ENCODE measurements around the gene COPG2.
"Not testable (repeated sequence)": the region's sequence is repeated elsewhere in the genome, so short reads cannot be mapped to it uniquely, and the experiment has no call there.

The COPG2 gene

GRCh38 chr7:130554481-130554880 is 114.1 kb downstream of the COPG2 start:
- no peak for DNase-seq

GRCh38 chr7:130553398-130554029 is 115.0 kb downstream of the COPG2 start:
- DNase-seq = peak; percentile 8

- DNase-seq = no peak
Measured at GRCh38 chr7:130544356-130544755, 124.2 kb downstream of the COPG2 start.

GRCh38 chr7:130543487-130544010 is 125.0 kb downstream of the COPG2 start:
- DNase-seq = no peak

- DNase-seq = not testable (repeated sequence)
Measured at GRCh38 chr7:130542297-130542696, 126.3 kb downstream of the COPG2 start.

- DNase-seq = not testable (repeated sequence)
Measured at GRCh38 chr7:130541287-130541686, 127.3 kb downstream of the COPG2 start.

GRCh38 chr7:130537894-130538293 is 130.7 kb downstream of the COPG2 start:
- not testable (repeated sequence) for DNase-seq

GRCh38 chr7:130529417-130529816 is 139.1 kb downstream of the COPG2 start:
- no peak for DNase-seq

GRCh38 chr7:130527752-130528355 is 140.7 kb downstream of the COPG2 start:
- DNase-seq = not testable (repeated sequence)

GRCh38 chr7:130524628-130525027 is 143.9 kb downstream of the COPG2 start:
- DNase-seq = no peak

GRCh38 chr7:130523519-130524125 is 144.9 kb downstream of the COPG2 start:
- not testable (repeated sequence) for DNase-seq

- DNase-seq = no peak
Measured at GRCh38 chr7:130521258-130521951, 147.1 kb downstream of the COPG2 start.

- DNase-seq = no peak
Measured at GRCh38 chr7:130515315-130516040, 153.1 kb downstream of the COPG2 start.

GRCh38 chr7:130513447-130513846 is 155.1 kb downstream of the COPG2 start:
- DNase-seq = no peak

- not testable (repeated sequence) for DNase-seq
Measured at GRCh38 chr7:130512038-130512437, 156.5 kb downstream of the COPG2 start.

- no peak for DNase-seq
Measured at GRCh38 chr7:130506358-130506757, 162.2 kb downstream of the COPG2 start.

GRCh38 chr7:130505753-130506152 is 162.8 kb downstream of the COPG2 start:
- DNase-seq = no peak

GRCh38 chr7:130500910-130501309 is 167.6 kb downstream of the COPG2 start:
- no peak for DNase-seq

GRCh38 chr7:130500463-130500862 is 168.1 kb downstream of the COPG2 start:
- DNase-seq = no peak

GRCh38 chr7:130494431-130494858 is 174.1 kb downstream of the COPG2 start:
- DNase-seq = no peak

GRCh38 chr7:130493275-130493873 is 175.2 kb downstream of the COPG2 start:
- DNase-seq = peak; percentile 20
